GM18951 (cell line): ENCODE measurements around the gene ARPP19.

Experiments used
- POLR2A ChIP-seq: IDR thresholded peaks from 4 replicates; pipeline ENCODE4 v1.6.1; 2011; ENCODE audit warnings: mild to moderate bottlenecking; ENCODE audit not compliant: insufficient read length, insufficient read depth; ENCODE audit errors: extremely low read depth
- in situ Hi-C: fragments of 300-500 bp; cut with MboI; formaldehyde crosslinking; loops from one replicate; pipeline ENCODE4 v1.12.0; 2022; ENCODE audit warnings: low sequenced_read_pairs, mixed read lengths, inconsistent platforms; ENCODE audit not compliant: unreplicated experiment

ARPP19 gene

GRCh38 chr15:52529940-52530339 is 38.9 kb downstream of the ARPP19 start:
- TF ChIP-seq POLR2A = no peak
- in situ Hi-C loops = no loop called here

GRCh38 chr15:52529341-52529924 is 39.4 kb downstream of the ARPP19 start:
- in situ Hi-C loops = no loop called here
- TF ChIP-seq POLR2A = no peak

GRCh38 chr15:52528564-52529340 is 40.1 kb downstream of the ARPP19 start, which contains the start of gene MYO5A:
TSS of gene MYO5A (minus strand) at chr15:52528880. CDS start at chr15:52528806, 74 bp downstream.
- TF ChIP-seq POLR2A = peak; percentile 84
- in situ Hi-C loops = no loop called here

GRCh38 chr15:52527911-52528563 is 40.8 kb downstream of the ARPP19 start:
- no peak for TF ChIP-seq POLR2A
- in situ Hi-C loops = no loop called here

GRCh38 chr15:52527196-52527910 is 41.5 kb downstream of the ARPP19 start:
- in situ Hi-C loops = no loop called here
- TF ChIP-seq POLR2A = no peak

GRCh38 chr15:52524223-52525136 is 44.4 kb downstream of the ARPP19 start:
- no peak for TF ChIP-seq POLR2A
- in situ Hi-C loops = no loop called here

GRCh38 chr15:52523647-52524046 is 45.2 kb downstream of the ARPP19 start:
- in situ Hi-C loops = no loop called here
- TF ChIP-seq POLR2A = no peak

- no peak for TF ChIP-seq POLR2A
- in situ Hi-C loops = no loop called here
Observed at GRCh38 chr15:52523192-52523591, 45.6 kb downstream of the ARPP19 start.

- TF ChIP-seq POLR2A = no peak
- in situ Hi-C loops = no loop called here
Observed at GRCh38 chr15:52521682-52522081, 47.1 kb downstream of the ARPP19 start.

- TF ChIP-seq POLR2A = no peak
- in situ Hi-C loops = no loop called here
Observed at GRCh38 chr15:52520421-52520820, 48.4 kb downstream of the ARPP19 start.

GRCh38 chr15:52518487-52519371 is 50.1 kb downstream of the ARPP19 start:
- TF ChIP-seq POLR2A = no peak
- in situ Hi-C loops = no loop called here

GRCh38 chr15:52517014-52517413 is 51.8 kb downstream of the ARPP19 start:
- in situ Hi-C loops = no loop called here
- no peak for TF ChIP-seq POLR2A

- in situ Hi-C loops = no loop called here
- TF ChIP-seq POLR2A = no peak
Observed at GRCh38 chr15:52515343-52515742, 53.5 kb downstream of the ARPP19 start.
